NCI-H128 (cell line): ENCODE data around the gene C10orf53.

Experiments
- DNase-seq: peaks from one replicate; lab custom pipeline; 2025; ENCODE audit not compliant: unreplicated experiment; lab: John Stamatoyannopoulos, UW

The C10orf53 gene, protein sequence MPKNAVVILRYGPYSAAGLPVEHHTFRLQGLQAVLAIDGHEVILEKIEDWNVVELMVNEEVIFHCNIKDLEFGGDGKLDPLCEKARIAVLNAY

DNA sequence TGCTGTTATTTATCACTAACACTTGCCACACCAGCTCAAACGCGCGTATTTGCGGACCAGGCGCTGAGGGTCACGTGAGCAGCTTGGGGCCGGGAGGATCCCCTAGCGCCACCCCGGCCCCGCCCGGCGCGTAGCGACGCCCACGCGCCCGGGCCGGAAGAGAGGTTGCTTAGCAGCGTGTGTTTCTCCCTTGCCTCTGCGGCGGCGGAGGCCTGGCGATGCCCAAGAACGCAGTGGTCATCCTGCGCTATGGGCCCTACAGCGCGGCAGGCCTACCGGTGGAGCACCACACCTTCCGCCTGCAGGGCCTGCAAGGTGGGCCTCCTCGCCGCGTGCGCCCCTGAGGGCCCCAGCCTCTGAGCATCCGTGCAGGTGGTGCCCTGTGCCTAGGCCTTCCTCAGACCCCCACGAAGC lies at the start of gene C10orf53:
Gene C10orf53 (plus strand): TSS at position 172 of the 414 bp plus-strand sequence. CDS start 47 bp downstream, at position 219.
- DNase-seq, result no peak

GRCh38 chr10:49631975-49632374 lies 47.5 kb upstream of the C10orf53 start:
- no peak for DNase-seq

DNA sequence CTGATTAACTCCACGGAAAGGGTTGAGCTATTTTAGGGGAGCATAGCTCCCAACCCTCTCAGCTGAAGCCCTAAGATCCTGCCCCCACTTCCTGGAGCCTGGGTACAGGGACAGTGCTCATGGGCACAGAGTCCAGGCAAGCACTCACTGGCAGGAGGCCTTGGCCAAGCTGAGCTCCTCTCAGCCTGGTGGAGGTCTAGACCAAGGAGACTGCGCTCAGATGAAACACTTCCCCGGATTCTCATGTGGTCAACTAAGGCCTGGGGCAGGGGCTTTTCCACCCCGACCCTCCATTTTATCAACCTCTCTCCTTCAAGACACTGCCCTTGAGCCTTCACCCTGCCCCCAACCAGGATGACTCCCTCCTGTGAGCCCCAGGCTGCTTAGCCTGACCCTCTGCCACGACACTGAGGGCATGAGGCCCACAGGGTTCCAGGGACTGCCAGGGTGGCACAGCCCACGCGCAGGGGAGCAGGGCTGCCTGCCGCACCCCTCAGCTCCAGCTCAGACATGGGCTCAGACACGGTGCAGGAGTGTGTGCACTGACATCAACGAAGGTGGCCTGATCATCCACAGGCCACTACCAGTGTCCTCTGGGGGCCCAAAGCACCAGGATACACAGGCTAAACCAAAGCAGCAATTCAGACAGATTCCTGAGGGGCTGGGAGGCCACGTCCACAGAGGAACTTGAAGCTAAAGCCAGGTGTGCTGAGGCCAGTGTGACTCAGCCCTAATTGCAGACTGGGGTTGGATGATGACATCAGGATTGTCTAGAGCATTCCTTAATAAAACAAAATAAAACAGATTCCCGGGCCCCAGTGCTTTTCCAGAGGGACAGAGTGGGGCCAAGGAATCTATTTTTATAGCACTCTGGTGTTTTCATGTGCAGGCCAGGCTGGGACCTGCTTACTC lies 46.8 kb upstream of the C10orf53 start:
- no peak for DNase-seq

- no peak for DNase-seq
Observed at GRCh38 chr10:49633327-49634068, 46.0 kb upstream of the C10orf53 start.

DNA sequence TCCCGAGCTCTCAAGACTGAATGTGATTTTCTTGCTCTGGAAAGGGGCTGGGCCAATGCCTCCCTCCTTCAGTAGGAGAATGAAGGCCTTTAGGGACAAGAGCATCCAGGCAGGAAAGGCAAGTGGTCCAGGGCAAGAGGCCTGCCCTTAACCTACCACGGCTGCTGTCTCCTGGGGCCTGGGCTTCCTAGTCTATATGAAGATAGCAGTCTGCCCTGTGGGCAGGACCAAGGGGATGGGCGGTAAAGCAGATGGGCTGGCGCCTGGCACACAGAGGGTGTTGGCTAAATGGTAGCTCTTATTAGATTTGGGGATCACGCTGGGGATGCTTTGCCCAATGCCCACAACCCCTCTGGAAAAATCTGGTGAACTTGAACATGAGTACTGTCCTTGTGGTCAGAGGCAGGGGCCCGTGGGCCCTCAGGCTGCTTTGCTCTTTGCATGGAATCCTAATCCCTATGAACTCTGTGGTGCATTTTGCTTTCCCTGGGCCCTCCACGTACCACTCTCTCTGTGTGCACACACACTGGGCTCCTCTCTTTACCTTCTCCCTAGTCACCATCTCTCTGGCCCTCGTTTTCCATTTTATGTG lies 45.3 kb upstream of the C10orf53 start:
- DNase-seq, result no peak

GRCh38 chr10:49642311-49642710 lies 37.1 kb upstream of the C10orf53 start:
- no peak for DNase-seq

DNA sequence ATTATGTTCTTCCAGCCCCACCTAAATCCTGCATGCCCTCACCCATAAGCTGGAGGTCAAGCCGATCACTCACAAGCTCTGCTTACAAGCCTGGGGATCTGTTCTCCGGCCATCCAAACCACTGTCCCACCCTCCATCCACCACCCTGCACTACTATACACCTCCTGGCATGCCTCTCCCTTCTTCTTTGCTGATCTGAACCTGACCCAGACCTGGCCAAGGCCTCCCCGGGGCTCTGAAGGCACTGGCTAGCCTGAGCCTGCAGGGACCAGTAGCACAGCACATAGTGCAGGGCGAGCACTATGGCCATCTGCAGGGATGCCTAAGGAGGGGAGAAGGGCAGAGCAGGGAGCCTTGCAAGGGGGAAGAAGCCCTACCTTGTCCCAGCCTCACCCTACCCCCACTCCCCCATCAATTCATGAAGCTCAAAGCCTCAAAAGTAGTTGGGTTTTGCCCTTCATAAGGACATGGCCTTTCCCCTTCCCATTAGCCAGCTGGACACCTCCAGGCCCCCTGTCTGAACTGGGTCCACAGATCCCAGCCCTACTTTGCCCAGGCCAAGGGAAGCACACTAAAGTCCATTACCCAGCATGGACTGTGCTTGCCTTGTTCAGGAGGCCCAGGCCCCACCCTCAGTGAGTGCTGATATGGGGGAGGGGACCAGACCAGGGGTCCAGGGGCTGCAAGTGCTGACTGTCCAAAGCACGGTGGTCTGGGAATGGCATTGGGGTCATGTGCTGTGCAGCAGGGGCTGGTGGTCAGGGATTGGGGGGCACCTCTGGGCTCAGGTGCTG lies 36.0 kb upstream of the C10orf53 start:
- no peak for DNase-seq

DNA sequence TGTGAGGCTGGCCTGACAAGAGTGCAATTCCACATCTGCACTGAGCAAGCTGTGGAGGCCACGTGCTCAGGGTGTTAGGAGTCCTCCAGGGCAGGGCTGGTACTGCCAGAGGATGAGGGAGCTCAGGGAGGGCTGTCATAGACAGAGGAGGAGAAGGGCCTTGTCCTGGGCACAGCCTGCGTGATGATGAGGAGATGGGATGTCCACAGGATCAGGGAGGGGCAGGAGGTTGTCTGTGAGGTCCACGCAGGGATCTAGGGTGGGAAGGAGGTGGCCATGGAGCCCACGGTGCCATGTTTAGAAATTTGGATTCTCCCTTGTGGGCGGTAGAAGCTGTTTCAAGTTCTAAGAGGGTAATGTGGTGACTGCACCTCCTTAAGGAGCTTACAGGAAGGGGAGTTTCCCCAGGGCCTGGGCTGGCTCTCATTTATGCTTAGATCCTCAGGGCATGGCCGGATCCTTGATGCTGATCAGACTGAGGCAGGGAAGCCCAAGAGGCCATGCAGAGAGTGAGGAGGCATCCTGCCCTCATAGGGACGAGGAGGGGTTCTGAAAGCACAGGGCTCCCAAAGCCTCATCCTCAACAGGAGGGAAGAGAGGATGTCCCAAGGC lies 35.3 kb upstream of the C10orf53 start:
- DNase-seq, result no peak

DNA sequence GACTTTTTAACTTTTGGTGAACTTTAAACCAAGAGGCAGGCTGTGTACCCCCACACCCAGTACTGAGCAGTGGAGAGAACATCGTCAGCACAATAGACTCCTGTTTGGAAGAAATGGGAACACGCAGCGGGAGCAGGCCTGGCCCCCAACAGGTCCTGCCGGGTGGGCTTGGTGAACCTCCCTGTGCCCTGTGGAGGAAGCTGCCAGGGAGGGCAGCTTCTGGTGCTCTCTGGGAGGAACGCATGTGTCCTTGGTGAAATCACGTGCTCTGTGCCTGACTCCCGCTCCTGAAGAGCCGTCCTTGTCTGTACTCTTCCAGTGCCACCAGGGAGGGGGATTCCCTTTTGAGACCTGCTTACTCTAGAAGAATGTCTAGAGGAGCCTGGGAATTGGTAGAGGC lies 34.0 kb upstream of the C10orf53 start:
- DNase-seq, result no peak

DNA sequence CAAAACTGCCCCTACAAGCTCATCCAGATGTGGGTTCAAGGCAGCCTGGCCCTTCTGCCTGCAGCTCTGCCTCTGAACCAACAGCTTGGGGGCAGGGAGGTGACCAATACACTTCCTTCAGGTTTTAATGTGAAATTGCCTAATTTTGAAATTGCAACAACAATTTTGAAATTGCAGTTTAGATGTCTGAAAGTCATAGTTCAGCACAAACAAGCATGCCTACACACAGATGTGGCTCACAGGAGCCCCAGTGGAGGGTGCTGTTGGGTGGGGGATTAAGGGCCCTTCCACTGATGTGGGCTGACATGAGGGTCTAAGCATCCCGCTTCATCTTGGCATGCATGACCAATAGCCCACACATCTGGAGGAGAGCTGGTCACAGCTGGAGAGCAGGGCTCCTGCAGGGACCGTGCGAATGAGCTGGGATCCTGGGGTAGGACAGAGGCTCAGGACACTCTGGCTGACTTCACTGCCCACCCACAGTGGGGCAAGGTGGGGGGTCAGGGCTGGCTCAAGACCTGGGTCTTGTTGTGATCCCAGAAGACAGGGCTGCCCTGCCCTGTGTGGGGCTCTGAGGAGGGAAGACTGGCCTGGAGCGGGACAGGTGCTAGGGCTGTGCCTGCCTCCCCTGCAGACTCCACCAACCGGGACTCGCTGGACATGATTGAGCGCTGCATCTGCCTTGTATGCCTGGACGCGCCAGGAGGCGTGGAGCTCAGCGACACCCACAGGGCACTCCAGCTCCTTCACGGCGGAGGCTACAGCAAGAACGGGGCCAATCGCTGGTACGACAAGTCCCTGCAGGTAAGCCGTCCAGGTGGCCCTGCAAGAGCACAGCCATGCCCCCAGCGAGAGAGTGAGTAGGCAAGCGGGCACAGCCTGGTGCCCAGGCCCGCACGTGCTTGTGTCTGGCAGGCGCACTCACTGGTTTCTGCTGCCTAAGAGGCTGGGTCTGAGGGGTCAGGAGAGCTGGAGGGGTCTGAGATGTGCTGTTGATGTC lies 33.3 kb upstream of the C10orf53 start:
- no peak for DNase-seq

GRCh38 chr10:49647554-49647953 lies 31.9 kb upstream of the C10orf53 start:
- DNase-seq, result no peak

DNA sequence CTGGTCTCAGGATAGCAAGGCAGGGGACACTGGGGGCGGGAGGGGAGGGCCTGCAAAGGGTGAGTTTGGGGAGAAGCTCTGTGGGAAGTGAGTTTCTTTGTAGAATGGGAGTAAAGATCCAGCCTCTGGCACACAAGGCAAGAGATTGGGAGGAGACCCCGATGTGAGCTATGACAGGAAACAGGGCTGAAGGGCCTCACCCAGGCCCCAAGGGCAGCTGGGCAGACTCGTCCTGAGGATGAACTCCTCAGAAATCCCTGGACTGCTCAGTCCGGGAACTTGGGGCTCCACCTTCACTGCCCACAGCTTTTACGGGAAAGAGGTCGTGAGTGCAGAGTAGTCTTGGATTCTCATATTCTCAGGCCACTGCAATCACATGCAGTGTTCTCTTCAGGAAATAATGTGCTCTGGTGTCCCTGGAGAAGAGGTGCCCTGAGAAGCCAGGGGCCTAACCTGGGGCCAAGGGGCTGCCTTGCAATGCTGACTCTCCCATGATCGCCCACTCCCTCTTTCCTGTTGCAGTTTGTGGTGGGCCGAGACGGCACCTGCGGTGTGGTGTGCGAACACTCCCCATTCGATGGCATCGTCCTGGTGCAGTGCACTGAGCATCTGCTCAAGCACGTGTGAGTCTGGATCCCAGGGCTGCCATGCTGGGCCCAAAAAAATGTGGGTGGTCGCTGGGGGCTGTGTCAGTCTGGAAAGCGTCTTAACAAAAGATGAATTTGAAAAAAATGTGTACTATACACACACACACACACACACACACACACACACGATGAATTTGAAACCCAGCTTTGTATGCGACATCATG lies 31.3 kb upstream of the C10orf53 start:
- DNase-seq, result no peak

DNA sequence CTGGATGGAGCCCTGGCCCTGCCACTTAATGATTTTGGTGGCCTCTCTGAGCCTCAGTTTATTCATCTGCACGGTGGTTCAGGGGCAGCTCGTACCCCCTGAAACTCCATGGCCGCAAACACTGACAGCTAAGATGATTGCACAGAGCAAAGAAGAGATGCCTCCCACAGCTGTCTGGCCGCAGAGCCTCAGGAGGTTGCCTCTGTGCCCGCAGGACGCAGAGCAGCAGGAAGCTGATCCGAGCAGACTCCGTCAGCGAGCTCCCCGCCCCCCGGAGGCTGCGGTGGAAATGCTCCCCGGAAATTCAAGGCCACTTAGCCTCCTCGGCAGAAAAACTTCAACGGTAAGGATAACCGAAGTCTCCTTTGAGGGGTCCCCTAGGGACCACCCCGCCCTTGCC lies 30.2 kb upstream of the C10orf53 start:
- DNase-seq, result no peak

DNA sequence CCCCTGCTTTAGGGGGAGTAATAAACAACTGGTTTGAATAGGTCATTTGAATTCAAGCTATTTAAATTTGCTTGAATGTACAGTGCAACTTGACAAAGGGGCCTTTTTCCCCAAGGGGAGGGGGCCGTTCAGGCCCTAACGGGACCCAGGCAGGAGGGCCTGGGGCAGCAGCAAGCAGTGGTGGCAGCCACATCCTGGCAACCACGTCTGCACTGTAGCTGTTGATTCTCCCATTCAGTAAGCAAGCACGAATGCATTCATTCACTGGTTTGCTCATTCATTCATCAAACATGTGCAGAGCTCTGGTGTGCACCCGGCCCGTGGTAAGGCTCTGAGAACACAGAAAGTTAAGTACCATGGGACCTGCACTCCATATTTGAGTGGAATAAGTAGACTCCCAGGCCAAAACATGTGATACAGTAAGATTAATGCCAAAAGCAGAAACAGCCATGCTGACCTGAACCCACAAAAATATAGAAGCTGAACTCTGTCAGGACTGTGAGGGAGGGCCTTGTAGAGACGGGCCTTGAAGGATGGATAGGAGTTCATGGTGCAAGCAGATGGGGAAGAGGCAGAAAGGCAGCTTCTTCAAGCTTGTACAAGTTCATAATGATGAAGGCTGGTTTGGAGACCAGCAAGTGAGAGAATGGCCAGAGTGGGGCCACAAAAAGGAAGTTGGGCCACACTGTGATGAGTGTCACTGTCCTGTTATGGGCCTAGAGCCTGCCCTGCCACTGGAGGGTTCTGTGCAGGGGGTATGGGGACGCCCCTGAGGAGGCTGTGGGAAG lies 29.3 kb upstream of the C10orf53 start:
- DNase-seq, result no peak

- no peak for DNase-seq
Observed at GRCh38 chr10:49650724-49651034, 28.8 kb upstream of the C10orf53 start.

DNA sequence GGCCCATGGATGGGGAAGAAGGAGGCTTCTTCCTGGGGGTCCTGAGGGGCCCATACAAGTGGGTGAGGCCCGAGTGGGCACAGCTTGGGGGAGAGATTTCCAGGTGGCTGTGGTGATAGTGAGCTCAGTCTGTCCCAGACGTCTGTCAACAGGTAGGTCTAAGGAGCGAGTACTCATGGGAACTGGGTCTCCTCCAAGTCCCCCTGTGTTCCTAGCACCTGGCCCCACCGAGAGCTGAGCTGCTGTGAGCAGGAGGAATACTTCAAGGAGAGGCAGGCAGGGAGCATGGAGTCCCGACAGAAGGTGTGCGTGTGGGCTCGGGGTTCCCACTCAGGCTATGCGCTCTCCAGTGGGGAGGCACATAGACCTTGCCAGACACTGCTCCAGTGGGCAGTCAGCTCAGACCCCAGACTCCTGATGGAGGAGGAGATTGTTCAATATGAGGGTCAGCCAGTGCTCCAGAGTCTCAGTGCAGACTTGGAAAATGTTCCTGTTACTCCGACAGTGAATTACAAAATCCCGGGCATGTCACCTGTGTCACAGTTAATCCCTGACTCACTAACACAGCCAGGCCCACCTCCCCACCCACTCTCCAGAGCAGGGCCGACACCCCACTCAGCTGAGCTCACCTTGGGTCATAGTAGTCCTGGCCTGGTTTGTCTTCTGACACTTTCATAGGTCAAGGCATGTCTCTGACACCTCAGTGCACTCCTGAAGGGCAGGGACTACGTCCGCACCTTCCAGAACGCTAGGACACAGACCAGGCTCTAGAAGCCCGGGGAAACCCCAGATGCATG lies 28.2 kb upstream of the C10orf53 start:
- DNase-seq, result no peak

- no peak for DNase-seq
Observed at GRCh38 chr10:49651917-49652316, 27.5 kb upstream of the C10orf53 start.
